Activated gamma-delta T cell (primary cell): ENCODE data around the gene NLN.
"Not testable (repeated sequence)": the region's sequence is repeated elsewhere in the genome, so short reads cannot be mapped to it uniquely, and the experiment has no call there.

ENCODE experiments used
- DNase-seq: peaks from one replicate; lab custom pipeline; 2025; lab: John Stamatoyannopoulos, UW

NLN gene

DNA sequence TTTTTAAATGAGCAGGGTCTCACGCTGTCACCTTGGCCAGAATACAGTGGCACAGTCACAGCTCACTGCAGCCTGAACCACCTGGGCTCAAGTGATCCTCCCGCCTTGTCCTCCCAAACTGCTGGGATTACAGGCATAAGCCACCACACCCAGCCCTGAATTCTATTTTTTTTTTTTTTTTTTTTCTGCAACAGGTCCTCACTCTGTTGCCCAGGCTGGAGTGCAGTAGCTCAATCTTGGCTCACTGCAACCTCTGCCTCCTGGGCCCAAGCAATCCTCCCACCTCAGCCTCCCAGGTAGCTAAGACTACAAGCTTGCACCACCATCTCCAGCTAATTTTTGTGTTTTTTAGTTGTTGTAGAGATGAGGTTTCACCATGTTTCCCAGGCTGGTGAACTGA is 51.0 kb downstream of the NLN start:
- not testable (repeated sequence) for DNase-seq

DNA sequence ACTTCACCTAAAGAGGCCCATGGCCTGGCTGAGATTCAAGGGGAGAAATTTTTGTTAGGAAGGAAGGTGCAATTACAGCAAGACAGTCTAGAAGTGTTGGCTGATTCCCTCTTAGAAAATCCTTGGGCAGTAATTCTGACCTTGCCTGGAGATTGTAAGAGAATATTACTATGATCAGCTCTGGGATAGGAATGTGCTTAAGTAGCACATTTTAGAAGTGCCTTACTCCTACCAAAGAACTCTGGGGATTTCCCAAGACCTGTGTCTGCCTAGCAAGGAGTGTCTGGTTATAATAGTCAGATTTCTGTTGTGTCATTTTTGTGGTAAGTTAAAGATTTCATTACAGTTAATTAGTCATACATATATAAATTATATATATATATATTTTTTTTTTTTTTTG is 52.3 kb downstream of the NLN start:
- DNase-seq = no peak

GRCh38 chr5:65775476-65775875 is 53.5 kb downstream of the NLN start:
- DNase-seq = no peak

DNA sequence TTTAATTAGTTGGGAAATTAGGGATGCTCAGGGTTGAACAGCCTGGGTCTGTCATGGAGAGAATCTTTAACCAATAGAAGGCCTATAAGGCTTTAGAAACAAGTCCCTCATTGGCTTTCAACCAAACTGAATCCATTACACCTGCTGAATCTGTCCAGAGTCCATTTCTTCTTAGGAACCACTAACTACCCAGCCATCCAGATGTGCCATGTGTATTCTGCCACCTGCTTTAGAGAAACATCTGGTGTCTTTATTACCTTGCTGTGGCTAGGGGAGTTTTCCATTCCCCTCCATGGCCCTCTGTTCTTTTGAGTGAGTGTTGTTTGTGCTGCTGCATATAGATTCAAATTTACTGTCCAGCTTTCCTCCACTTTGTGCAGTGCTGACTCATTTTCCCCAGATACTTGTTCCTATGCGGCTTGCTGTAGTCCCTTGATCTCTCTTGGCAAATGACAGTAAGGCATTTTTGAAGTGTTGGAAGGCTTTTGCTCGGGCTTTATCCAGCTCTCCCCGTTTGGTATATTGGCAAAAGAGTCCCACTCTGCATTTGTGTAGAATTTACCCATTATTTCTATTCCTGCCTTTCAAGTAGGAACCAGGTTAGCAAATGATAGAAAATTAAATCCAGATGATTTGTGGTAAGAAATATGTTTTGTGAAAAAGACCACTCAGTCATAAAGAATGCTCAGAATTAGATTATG is 54.6 kb downstream of the NLN start:
- DNase-seq = no peak

DNA sequence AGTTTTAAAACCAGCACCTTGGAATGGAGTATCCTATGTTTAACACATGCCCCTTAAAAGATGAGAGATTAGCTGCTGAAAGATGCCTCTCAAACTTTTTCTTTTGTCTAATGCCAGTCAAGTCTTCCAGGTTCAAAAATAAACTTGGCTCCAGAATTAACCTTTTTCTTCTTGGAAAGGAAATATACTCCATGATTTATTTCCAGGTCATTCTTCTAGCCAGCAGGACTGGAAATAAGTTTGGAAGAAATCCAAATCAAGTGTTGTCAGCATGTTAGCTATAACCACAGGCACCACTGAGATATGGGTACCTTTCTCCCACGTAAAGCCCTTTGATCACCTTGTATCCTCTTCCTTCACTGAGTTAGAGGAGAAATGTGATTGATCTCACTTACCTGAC is 56.1 kb downstream of the NLN start:
- no peak for DNase-seq

DNA sequence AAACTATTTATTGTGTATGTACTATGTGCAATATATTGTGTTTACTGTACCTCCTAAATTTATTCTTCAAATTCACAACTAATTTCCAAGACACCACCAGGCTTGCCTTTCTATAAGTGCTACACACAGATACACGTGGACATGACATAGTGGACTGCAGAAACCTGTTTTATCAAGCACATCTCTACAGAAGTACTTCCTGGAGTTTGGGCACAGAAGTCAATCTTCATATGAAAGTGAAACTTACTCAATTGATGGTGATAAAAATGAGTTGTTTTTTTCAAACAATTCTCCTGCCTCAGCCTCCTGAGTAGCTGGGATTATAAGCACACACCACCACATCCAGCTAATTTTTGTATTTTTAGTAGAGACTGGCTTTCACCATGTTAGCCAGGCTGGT is 57.6 kb downstream of the NLN start:
- no peak for DNase-seq

GRCh38 chr5:65788296-65788695 is 66.3 kb downstream of the NLN start:
- not testable (repeated sequence) for DNase-seq

DNA sequence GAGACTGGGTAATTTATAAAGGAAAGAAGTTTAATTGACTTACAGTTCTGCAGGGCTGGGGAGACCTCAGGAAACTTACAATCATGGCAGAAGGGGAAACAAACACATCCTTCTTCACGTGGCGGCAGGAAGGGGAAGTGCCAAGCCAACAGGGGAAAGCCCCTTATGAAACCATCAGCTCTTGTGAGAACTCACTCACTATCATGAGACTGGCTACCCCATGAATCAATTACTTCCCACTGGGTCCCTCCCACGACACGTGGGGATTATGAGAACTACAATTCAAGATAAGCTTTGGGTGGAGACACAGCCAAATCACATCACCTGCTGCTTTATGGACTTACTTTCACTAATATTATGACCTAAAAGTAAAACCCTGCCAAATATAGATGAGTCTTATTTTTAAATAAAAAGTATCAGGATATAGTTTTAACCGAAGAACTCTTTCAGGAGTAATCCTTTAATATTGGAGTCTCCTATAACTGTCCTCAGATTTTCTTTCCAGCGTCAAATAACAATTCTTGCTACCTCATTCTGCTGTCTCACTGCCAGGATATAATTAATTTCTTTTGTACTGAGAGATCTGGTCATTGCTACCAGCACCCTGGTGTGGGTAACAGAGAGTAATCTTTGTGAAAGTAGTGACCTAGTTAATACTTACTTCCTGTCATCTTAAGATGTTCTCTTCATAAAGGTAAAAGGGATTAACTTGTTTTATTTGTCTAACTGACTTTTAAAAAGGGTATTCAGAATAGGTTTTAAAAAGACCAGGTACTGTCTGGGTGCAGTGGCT is 68.6 kb downstream of the NLN start:
- DNase-seq = no peak

DNA sequence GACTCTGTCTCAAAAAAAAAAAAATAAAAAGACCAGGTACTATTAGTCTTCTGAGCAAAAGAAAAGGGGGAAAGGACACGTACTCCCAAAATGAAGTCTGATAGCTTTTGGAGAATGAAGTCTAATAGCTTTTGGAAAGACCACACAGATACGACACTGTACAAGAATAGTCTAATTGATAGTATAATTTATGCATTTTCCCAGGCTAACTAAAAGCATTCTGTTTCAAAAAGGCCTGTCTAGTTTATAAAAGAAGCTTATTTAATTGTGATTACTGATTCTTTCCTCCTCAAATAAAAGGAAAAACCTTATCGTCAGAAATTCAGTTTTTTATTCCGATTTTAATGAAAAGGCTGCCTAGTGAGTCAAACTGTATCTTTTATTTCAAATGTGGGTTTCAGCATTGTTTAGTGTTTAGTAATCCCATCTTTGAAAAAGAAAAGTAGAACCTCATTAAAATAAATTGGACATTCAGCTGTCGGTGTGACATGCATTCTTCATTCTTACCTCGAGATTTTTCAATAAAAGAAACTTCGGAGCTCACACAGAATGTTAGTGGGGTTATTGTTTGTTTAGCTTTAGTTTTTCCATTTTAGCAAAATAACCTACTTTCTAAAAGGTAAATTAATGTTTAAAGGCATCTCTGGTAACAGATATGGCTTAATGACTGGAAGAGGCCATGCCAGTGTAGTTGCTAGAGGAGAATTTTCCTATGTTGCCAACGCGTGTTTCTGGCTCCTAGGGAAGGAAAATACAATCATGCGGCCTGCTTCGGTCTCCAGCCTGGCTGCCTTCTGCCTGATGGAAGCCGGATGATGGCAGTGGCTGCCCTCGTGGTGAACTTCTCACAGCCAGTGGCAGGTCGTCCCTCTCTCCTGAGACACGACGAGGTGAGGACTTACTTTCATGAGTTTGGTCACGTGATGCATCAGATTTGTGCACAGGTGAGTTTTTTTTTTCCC is 70.0 kb downstream of the NLN start:
- DNase-seq = no peak

DNA sequence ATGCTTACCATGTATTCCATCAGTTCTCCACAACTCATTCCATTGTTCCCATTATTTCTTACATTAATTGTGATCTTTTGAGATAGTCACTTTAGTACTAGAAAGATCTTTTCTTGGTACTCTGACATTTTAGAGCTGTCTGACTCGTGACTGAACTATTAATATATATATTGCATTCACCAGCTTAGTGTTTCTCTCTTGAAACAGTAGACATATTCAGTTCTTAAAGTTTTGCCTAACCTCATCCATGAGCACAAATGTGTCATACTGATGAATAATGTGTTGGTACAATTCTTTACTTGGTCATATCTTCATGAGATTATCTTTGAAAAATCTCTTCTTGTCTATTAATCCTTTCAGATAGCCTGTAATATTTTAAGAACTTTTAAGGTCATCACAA is 74.3 kb downstream of the NLN start:
- DNase-seq = no peak

GRCh38 chr5:65796751-65797316 is 74.8 kb downstream of the NLN start:
- DNase-seq = no peak

- DNase-seq = no peak
Measured at GRCh38 chr5:65797481-65797880, 75.5 kb downstream of the NLN start.

DNA sequence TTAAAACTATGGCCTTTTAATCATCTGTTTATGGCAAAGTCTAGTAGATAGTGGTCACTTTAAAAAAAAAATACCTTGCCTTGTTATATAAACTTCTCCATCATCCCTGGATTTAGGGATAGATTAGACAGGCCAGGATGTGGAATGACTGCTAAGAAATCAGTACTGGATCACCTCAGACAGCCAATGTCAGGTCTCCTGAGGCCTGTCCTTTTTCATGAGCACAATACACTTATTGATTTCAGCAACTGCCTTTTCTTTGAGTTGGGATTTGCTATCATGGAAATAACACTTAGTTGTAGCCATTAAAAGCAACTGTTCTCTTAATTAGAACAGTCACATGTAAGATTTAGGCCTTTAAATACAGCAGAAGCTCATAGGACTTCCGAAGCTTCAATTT is 77.9 kb downstream of the NLN start:
- DNase-seq = no peak

DNA sequence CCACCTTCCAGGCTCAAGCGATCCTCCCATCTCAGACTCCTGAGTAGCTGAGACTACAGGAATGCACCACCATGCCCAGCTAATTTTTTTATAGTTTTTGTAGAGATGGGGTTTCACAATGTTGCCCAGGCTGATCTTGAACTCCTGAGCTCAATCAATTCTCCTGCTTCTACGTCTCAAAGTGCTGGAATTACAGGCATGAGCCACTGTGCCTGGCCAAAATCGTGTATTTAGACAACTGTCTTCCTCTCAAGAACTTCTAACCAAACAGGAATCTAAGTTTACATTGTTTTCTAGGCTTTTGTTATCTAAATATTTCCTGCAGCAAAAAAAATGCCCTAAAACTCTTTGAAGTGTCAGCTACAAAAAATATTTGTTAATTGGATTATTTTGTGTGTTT is 78.8 kb downstream of the NLN start:
- no peak for DNase-seq

DNA sequence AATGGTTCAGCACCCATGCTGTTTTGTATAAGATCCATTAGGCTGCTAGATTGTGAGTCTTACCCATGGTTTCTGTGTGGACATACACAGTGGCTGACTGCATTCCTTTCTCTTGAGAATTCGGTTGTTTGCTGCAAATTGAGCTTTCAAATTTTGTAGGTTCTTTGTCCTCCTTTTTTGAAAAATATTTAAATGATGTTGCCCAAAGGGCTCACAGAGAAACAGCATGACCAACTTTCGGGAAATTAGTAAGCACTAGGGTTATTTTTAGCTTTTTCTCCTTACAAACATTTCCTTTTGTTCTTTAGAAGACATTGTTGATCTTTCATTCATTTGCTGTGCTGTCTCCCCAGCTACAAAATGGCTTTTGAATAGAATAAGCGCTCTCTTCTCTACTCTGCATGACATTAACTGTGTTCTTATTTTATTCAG is 79.4 kb downstream of the NLN start:
- no peak for DNase-seq

DNA sequence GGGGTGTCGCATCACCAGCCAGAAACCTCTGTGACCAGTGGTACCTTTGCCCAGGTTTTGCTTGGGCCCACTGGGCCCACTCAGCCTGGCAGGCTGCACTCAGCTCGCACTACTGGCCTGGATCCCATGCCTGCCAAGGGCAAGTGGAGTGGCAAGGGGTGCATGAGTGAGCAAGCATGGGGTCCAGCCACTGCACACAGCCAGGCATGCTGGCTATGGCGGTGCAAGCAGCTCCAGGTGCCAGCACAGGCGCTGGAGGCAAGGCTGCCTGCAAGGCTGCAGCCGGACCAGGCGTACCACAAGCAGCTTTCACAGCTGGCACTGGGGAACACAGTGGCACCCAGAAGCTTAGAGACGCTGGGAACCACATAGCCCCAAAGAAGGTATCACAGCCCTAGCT is 80.1 kb downstream of the NLN start:
- DNase-seq = no peak

DNA sequence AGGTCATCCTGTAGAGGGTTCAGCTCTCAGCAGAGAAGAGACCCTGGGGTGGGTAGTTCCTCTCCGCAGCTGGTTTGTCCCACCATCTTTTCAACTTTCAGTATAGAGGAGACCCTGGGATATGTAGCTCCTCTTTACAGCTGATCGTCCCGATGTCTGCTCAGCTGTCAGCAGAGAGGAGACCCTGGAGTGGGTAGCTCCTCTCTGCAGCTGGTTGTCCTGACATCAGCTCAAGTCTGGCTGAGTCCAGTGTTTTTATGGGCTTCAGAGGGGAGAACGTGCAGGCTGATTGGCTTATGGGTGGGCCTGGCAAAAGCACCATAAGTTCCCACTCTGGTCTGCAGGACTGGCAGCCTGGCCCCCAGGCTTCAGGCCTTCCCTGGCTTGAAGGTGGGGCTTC is 80.8 kb downstream of the NLN start:
- DNase-seq = no peak

DNA sequence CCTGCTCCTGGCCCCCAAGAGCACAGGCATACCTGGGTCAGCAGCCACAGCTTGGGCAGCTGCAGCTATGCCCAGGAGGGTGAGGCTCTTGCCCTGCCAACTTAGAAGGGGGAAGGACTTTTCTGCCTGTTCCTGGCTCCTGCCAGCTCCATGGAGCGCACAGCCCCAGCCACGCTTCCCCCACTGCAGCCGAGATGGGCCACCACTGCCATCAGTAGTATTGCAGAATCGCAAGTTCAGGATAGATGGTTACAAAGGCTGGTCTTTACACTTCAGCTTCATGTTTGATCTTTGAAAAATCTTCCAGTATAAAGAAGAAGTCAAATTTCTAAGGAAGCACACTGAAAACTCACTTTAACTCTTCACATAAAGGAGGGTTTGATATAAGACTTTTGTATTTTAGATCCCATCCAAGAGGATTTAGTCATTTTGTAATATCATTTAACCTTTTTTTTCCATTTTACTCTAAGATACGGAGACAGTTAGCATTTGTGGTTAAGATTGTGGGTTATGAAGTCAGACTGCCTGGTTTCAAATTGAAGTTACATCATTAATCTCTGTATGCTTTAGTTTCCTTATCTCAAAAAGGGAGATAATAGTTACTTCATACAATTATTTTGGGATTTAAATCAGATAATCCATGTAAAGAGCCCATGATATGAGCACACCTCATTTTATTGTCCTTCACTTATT is 81.8 kb downstream of the NLN start:
- no peak for DNase-seq

DNA sequence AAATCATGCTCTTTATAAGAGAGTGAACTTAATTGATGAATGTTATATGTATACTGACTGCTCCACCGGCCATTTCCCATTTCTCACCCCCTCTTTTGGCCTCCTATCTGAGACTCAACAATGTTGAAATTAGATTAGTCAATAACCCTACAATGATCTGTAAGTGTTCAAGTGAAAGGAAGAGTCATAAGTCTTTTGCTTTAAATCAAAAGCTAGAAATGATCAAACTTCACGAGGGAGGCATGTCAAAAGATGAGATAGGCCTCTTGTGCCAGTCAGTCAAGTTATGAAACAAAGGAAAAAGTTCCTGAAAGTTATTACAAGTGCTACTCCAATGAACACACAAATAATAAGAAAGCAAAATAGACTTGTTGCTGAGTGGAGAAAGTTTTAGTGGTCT is 83.1 kb downstream of the NLN start:
- DNase-seq = no peak

- not testable (repeated sequence) for DNase-seq
Measured at GRCh38 chr5:65807494-65807893, 85.5 kb downstream of the NLN start.

DNA sequence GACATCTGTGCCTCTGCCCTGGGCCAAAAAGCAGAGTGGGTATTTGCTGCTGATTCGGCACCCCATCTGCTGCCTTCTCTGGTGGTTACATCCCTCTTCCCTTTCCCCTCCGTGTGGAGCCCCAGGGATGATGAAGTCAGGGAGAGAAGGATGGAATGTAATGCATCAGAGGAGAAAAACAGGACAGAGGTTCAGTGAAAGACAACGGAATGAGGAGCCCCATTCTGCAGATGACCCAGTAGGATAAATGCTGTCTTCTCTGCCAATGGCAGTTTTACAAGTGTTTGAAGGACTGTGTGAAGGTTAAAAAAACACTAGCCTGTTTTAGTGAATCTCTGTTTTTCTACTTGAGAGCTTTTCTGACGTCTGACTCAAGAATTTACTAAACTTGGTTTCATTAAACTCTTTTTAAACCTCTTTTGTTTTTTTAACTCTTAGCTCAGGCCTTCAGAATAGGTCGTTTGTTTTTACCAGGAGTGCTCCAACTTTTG is 86.3 kb downstream of the NLN start:
- DNase-seq = no peak
